ENCODE data around the gene RNASE8. TPM values are rescaled to one million over a fixed set of nuclear protein-coding genes. Genes with fewer than 3 reads are reported as not detected.

RNASE8 gene
- total and polyA plus RNA-seq, 10 of the 15 experiments (the other 5 are each of a cell fraction or from before 2014, with no cell fraction given): not detected

GRCh38 chr14:21056520-21057163, 980 bp upstream of the RNASE8 start:
- Histone ChIP-seq H3K4me2 (ENCODE audit: control insufficient read depth, insufficient read depth) (no peak overlapping the region), H3K9me3 (replicated peaks; ENCODE audit: control insufficient read depth, insufficient read depth, low read length) (no peaks in the 10 kb centered on the region), H3K79me2 (ENCODE audit: control insufficient read depth, insufficient read depth, low read length) (no peaks in the 10 kb centered on the region), H3K27me3 (replicated peaks in 1 of 2; ENCODE audit: control insufficient read depth in 2 of 2, insufficient read depth in 2 of 2, low read length in 1 of 2) (peaks cover 0 to 1% of the 10 kb centered on the region in 2 experiments; a peak in 1 of 4 replicates), H3K4me1 (ENCODE audit: control insufficient read depth, insufficient read depth, low read length) (no peaks in the 10 kb centered on the region), H2AFZ (ENCODE audit: control insufficient read depth, low read depth, low read length) (no peak overlapping the region), H3K27ac (ENCODE audit: control insufficient read depth, insufficient read depth) (no peak overlapping the region), H3K9ac (ENCODE audit: control insufficient read depth, insufficient read depth, low read length) (no peak overlapping the region), H3K4me3 (no peak overlapping the region), H3K36me3 (ENCODE audit: control insufficient read depth in 2 of 2, insufficient read depth in 2 of 2, low read length in 1 of 2) (no peaks in the 10 kb centered on the region), H4K20me1 (ENCODE audit: control insufficient read depth, insufficient read depth) (no peaks in the 10 kb centered on the region)
- in situ Hi-C loops (cut with MboI) (no loop called here), intact Hi-C loops (cut with micrococcal nuclease; ENCODE audit: unreplicated experiment) (no loop called here)
- WGBS (ENCODE audit: insufficient coverage, insufficient replicate concordance, low lambda C conversion rate, missing lambda C conversion rate): 43% methylated on average over 10 of the region's 10 CpGs
- FAIRE-seq (no peak), DNase-seq (ENCODE audit: low read depth, low spot score) (no peak), ATAC-seq (no peak)
- TF ChIP-seq MYC (IDR thresholded peaks at IDR 0.05; ENCODE audit: insufficient read depth, insufficient read length, insufficient replicate concordance, low read length, severe bottlenecking) (no peak), HDAC2 (IDR thresholded peaks at IDR 0.05) (no peak)
- SMC1A ChIA-PET (ENCODE audit: uncharacterized antibody, unreplicated experiment): interaction anchor here (1.1 kb wide), 1 partner anchor 11 kb away, joined by 4 read pairs; no protein-coding TSS in a partner anchor
- POLR2A ChIA-PET: no interaction called here
- CTCF ChIA-PET: interaction anchor here (1.0 kb wide), 1 partner anchor 12 kb away, joined by 3 read pairs; no protein-coding TSS in a partner anchor
- RAD21 ChIA-PET (ENCODE audit: unreplicated experiment): no interaction called here
- BruUV-seq (replicated peaks): no TSS peak

- POLR2A ChIA-PET: no interaction called here
- CTCF ChIA-PET: interaction anchor here (0.6 to 1.2 kb wide), 3 partner anchors 27 to 121 kb away, joined by 3 to 4 read pairs (median 4); no protein-coding TSS in a partner anchor
- peaks cover 0 to 1% of the 10 kb centered on the region in 2 experiments; a peak in 1 of 4 replicates for H3K27me3 ChIP-seq (replicated peaks in 1 of 2; ENCODE audit: control insufficient read depth in 2 of 2, insufficient read depth in 2 of 2, low read length in 1 of 2)
- WGBS (ENCODE audit: insufficient coverage, insufficient replicate concordance, low lambda C conversion rate, missing lambda C conversion rate): 24% methylated on average over 5 of the region's 5 CpGs
- no peak overlapping the region for H2AFZ ChIP-seq (ENCODE audit: control insufficient read depth, low read depth, low read length)
- no TSS peak for BruUV-seq (replicated peaks)
- H3K4me1 ChIP-seq (ENCODE audit: control insufficient read depth, insufficient read depth, low read length): no peaks in the 10 kb centered on the region
- H4K20me1 ChIP-seq (ENCODE audit: control insufficient read depth, insufficient read depth): no peaks in the 10 kb centered on the region
- SMC1A ChIA-PET (ENCODE audit: uncharacterized antibody, unreplicated experiment): no interaction called here
- TF ChIP-seq TAF1 (IDR thresholded peaks at IDR 0.05; ENCODE audit: borderline replicate concordance, low read depth, low read length) (no peak), SMAD1 (IDR thresholded peaks at IDR 0.05; ENCODE audit: low read depth, partially characterized antibody) (no peak), ZNF622 (IDR thresholded peaks at IDR 0.05) (no peak), WRNIP1 (IDR thresholded peaks at IDR 0.05; ENCODE audit: borderline replicate concordance, low read depth, low read length) (no peak), MEF2A (IDR thresholded peaks at IDR 0.05; ENCODE audit: insufficient read depth, low read depth, low read length) (no peak), NFXL1 (IDR thresholded peaks at IDR 0.05; ENCODE audit: borderline replicate concordance) (no peak), HDAC2 (IDR thresholded peaks at IDR 0.05) (no peak), STAT3 (IDR thresholded peaks at IDR 0.05; ENCODE audit: low read depth, low read length) (no peak), SMAD5 (IDR thresholded peaks at IDR 0.05; ENCODE audit: low read depth) (no peak), TCF3 (IDR thresholded peaks at IDR 0.05; ENCODE audit: borderline replicate concordance, insufficient read depth, low read depth, low read length) (no peak), POU2F2 (IDR thresholded peaks at IDR 0.05; ENCODE audit: borderline replicate concordance, low read depth, low read length) (no peak)
- TF ChIP-seq, protein P1, sequence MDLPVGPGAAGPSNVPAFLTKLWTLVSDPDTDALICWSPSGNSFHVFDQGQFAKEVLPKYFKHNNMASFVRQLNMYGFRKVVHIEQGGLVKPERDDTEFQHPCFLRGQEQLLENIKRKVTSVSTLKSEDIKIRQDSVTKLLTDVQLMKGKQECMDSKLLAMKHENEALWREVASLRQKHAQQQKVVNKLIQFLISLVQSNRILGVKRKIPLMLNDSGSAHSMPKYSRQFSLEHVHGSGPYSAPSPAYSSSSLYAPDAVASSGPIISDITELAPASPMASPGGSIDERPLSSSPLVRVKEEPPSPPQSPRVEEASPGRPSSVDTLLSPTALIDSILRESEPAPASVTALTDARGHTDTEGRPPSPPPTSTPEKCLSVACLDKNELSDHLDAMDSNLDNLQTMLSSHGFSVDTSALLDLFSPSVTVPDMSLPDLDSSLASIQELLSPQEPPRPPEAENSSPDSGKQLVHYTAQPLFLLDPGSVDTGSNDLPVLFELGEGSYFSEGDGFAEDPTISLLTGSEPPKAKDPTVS (IDR thresholded peaks at IDR 0.05; ENCODE audit: low read depth, low read length): no peak
- TF ChIP-seq, protein P2, sequence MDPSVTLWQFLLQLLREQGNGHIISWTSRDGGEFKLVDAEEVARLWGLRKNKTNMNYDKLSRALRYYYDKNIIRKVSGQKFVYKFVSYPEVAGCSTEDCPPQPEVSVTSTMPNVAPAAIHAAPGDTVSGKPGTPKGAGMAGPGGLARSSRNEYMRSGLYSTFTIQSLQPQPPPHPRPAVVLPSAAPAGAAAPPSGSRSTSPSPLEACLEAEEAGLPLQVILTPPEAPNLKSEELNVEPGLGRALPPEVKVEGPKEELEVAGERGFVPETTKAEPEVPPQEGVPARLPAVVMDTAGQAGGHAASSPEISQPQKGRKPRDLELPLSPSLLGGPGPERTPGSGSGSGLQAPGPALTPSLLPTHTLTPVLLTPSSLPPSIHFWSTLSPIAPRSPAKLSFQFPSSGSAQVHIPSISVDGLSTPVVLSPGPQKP (IDR thresholded peaks at IDR 0.05; ENCODE audit: low read depth, low read length): no peak
- in situ Hi-C loops (cut with MboI) (no loop called here), intact Hi-C loops (cut with micrococcal nuclease; ENCODE audit: unreplicated experiment) (no loop called here)
- no peaks in the 10 kb centered on the region for H3K9me3 ChIP-seq (replicated peaks; ENCODE audit: control insufficient read depth, insufficient read depth, low read length)
- H3K4me3 ChIP-seq: no peak overlapping the region
- H3K36me3 ChIP-seq (ENCODE audit: control insufficient read depth in 2 of 2, insufficient read depth in 2 of 2, low read length in 1 of 2): no peaks in the 10 kb centered on the region
- no peaks in the 10 kb centered on the region for H3K79me2 ChIP-seq (ENCODE audit: control insufficient read depth, insufficient read depth, low read length)
- no peak overlapping the region for H3K4me2 ChIP-seq (ENCODE audit: control insufficient read depth, insufficient read depth)
- FAIRE-seq (no peak), ATAC-seq (no peak), DNase-seq (ENCODE audit: low read depth, low spot score) (no peak)
- H3K9ac ChIP-seq (ENCODE audit: control insufficient read depth, insufficient read depth, low read length): no peak overlapping the region
- no peak overlapping the region for H3K27ac ChIP-seq (ENCODE audit: control insufficient read depth, insufficient read depth)
- RAD21 ChIA-PET (ENCODE audit: unreplicated experiment): interaction anchor here (1.9 kb wide), 1 partner anchor 44 kb away, joined by 7 read pairs; no protein-coding TSS in a partner anchor
Observed at GRCh38 chr14:21058903-21059302, 1.3 kb downstream of the RNASE8 start.

All from GM12878 (cell line).